ENCODE results near the gene RNF34.

Gene RNF34

DNA sequence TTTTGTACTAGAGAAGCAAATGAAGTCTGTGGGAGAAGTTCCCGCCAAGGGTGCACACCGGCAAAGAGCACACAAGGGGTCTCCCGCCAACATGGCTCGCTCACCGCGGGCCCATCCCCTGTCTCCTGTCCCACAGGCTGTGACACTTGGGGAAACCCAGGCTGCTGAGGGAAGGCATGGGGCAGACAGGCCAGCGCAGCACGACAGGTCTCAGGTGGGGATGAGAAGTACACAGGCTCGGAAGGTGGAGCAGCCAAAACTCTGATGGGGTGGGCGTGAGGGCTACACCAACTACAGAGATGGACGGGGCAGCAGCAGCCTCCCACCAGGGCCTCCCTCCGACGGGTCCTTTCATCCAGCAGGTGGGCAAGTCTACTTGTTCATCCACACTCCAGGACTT lies 64.4 kb downstream of the RNF34 start:
- no peak overlapping the region for H3K27ac Mint-ChIP-seq
- H3K27me3 Mint-ChIP-seq, result no peaks in the 10 kb centered on the region
- no peaks in the 10 kb centered on the region for H3K9me3 Mint-ChIP-seq
- no peak overlapping the region for H3K4me3 Mint-ChIP-seq
- H3K36me3 Mint-ChIP-seq, result no peaks in the 10 kb centered on the region
- peaks cover 46% of the 10 kb centered on the region for H3K4me1 Mint-ChIP-seq

DNA sequence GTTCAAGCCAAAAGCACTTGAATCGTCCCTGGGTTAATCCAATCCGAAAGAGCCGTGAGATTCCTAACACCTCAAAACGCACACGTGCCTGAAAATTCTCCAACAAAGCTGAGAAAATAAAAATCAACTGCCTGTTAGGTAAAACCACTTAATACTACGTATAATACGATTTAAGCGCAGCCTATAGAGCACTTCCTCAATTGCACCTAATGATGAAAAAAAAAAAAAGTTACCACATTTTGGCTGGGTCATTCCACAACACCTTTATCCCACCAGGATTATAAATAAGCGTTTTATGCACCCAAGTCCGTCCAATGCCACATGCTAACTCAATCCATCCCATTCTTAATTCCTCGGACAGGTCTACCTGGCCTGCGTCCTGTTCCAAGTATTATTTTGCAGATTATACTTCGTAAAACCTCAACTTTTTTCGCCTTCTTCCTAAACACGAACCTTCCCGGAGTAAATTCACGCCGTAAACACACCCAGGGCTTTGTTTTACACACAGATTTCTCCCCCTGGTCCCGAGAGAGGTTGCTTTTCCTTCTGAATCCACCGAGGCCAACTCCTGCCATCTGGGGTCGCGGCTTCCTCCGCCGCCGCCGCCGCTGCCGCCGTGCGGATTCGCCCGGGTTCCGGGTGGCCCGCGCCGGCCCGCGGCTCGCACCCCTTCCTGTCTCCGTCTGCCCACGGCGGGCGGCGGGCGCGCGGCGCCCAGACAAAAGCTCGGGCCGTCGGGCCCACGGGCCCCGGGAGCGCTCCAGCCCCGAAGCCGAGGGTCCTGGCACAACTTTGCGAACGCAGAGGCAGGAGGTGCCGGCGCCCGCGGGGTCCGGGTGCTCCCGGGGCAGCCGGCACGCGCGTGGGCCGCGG lies 66.2 kb downstream of the RNF34 start:
- H3K9me3 Mint-ChIP-seq, result no peaks in the 10 kb centered on the region
- H3K4me3 Mint-ChIP-seq, result peak overlapping the region; percentile 98
- H3K4me1 Mint-ChIP-seq, result peaks cover 30% of the 10 kb centered on the region
- peak overlapping the region; percentile 96 for H3K27ac Mint-ChIP-seq
- no peaks in the 10 kb centered on the region for H3K27me3 Mint-ChIP-seq
- H3K36me3 Mint-ChIP-seq, result no peaks in the 10 kb centered on the region

DNA sequence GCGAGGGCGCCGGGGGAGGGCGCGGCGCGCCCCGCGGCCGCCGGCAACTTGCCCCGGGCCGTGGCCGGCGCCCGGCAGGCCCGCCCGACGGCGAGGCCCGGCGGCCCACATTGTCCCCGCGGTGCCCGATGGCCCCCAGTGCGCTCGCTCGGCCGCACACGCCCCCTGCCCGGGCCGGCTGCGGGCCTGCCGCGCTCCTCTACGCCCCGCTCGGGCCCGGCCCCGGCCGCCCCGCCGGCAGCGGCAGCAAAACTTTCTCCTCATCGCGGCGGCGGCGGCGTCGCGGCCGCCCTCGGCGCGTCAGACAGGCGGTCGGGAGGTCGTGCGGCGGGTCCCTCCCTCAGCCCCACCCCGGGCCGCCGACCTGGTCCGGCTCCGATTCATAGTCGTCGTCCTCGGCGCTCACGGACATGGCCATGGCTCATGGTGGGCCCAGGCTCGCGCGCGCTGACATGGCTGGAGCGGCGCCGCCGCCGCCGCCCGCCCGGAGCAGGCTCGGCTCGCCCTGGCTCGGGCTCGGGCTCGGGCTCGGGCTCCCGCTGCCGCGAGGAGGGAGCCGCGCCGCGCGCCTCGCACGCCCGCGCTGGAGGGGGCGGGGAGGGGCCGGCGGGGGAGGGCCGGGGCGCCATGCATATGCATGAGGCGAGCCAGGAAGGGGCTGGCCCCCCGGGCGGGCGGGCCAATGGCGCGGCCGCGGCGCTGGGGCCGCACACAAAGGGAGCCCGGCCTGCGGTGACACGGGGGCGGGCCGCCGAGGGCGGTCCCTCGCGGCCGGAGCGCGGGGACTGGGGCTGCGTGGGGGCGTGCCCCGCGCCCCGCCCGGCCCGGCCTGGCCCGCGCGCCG lies 67.1 kb downstream of the RNF34 start:
- H3K27ac Mint-ChIP-seq, result no peak overlapping the region
- H3K4me3 Mint-ChIP-seq, result peak overlapping the region; percentile 54
- H3K4me1 Mint-ChIP-seq, result peaks cover 22% of the 10 kb centered on the region
- H3K36me3 Mint-ChIP-seq, result no peaks in the 10 kb centered on the region
- no peaks in the 10 kb centered on the region for H3K27me3 Mint-ChIP-seq
- H3K9me3 Mint-ChIP-seq, result no peaks in the 10 kb centered on the region

DNA sequence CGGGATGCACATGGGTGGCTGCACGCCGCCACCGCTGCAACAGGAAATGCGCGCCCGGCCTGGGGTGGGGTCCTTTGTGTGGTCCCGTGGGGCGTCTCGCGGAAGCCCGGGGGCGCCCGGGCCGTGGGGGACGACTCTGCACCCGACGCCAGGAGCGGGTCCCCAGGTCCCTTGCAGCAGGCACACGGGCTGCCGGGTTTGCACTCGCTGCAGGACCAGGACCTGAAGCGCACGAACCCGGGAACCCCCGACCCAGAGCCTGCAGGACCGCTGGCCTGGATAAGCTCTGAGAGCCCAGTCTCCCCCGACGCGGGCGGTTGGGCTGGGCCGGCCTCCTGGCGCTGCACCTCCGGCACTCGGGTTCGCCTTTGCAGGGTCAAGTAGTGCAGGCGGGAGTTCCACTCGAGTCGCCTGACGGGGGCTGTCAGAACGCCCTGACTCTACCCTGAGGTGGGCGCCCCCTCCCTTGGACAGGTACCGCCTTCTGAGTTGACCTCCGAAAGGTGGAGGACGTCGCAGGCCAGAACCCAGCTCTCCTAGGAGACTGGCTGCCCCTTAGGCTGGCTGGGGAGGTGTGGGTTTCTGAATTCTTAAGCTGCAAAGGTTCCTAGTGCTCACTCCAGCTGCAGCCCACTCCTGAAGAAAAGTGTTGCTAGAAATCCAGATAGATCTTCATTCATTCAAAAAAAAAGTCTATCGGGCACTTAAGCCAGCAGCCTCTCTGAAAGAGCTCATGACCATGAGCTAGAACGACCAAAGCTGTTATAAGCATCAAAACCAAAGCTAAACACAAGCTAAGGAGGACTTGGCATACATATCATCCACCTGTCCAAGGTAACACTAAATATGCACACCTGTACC lies 68.0 kb downstream of the RNF34 start:
- Mint-ChIP-seq H3K9me3 (no peaks in the 10 kb centered on the region), H3K36me3 (no peaks in the 10 kb centered on the region), H3K27me3 (no peaks in the 10 kb centered on the region), H3K4me3 (peak overlapping the region; percentile 39), H3K4me1 (peaks cover 21% of the 10 kb centered on the region), H3K27ac (no peak overlapping the region)

DNA sequence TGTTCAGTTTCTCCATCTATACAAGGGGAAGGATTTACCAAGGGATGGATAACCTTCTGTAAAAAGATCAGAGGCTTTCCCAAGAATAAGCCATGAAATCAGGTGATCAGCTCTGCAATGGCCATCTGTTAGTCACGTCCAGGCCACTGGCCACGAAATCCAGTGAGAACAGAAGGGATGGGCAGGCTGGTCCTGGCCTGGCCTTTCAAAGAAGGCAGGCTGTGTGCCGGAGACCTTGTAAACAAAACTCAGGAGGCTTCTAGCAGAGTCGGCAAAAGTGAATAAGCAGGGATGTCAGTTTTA lies 68.5 kb downstream of the RNF34 start:
- H3K9me3 Mint-ChIP-seq, result no peaks in the 10 kb centered on the region
- peak overlapping the region; percentile 49 for H3K4me3 Mint-ChIP-seq
- no peaks in the 10 kb centered on the region for H3K36me3 Mint-ChIP-seq
- H3K27ac Mint-ChIP-seq, result no peak overlapping the region
- no peaks in the 10 kb centered on the region for H3K27me3 Mint-ChIP-seq
- peaks cover 21% of the 10 kb centered on the region for H3K4me1 Mint-ChIP-seq

DNA sequence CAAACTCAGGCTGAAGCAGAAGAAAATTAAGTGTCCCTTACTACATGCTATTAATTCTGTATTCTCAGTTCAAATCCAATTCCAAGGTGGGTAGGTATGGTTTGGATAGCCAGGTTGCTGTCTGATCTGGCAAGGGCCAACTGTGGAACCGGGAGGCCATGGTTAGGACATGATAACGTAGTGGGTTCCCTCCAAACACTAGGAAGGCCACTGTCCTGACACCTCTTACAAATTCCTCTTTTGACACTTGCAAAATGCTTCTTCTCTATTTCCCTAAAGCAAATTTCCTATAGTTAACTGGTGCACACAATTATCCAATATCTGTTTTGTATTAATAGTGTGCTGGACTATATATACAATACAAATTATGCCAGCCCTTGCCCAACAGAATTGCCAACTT lies 70.8 kb downstream of the RNF34 start:
- Mint-ChIP-seq H3K27ac (no peak overlapping the region), H3K27me3 (no peaks in the 10 kb centered on the region), H3K4me1 (peaks cover 6% of the 10 kb centered on the region), H3K36me3 (no peaks in the 10 kb centered on the region), H3K4me3 (no peak overlapping the region), H3K9me3 (no peaks in the 10 kb centered on the region)

DNA sequence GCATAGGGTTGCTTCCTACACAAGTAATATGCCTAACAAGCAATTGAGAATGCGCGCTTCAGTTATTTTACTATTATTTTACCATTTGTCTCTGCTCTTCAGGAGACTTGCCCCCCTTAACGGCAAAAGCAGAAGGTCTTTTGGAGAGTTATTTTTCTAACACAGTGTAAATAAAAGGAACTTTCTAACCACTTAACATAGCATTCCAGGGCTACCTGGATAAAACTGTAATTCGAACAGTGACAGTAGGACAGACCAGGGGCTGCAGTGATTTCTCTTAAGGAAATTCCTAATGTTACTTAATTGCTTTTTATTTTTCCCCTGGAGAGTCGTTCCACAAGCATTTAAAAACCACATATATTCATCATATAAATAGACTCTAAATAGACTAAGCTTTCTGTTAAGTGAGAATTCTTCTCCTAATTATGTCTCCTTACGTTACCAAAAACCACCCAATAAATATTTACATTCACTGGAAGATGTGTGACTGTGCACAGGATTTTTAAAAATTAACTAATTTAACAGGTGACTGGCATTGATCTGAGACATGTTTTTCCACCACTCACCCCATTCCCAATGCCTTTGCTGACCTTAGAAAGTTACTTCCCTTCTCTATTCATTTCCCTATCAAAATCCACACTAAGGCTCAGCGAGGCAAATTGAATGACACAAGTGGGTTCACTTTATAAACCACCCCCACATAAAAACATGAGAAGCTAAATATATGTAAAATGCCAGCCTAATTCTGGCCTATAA lies 72.4 kb downstream of the RNF34 start:
- no peaks in the 10 kb centered on the region for H3K4me1 Mint-ChIP-seq
- H3K36me3 Mint-ChIP-seq, result no peaks in the 10 kb centered on the region
- H3K4me3 Mint-ChIP-seq, result no peak overlapping the region
- no peaks in the 10 kb centered on the region for H3K9me3 Mint-ChIP-seq
- no peaks in the 10 kb centered on the region for H3K27me3 Mint-ChIP-seq
- H3K27ac Mint-ChIP-seq, result no peak overlapping the region
